RWPE1 (cell line): ENCODE measurements around the gene CDKN2A.

Source experiments
- CTCF ChIA-PET: fragments of 350-600 bp; sonication (Branson Sonifier 250); formaldehyde crosslinking; extraction: SDS; loops from one replicate; lab custom pipeline; 2021; lab: Yijun Ruan, JAX
- POLR2A ChIA-PET: fragments of 400-600 bp; formaldehyde crosslinking; extraction: SDS; loops from one replicate; lab custom pipeline; 2020; ENCODE audit warnings: antibody characterized with exemption; ENCODE audit not compliant: low non-redundant PET; lab: Yijun Ruan, JAX
- DNase-seq: peaks from one replicate; pipeline ENCODE4 v3.0.0; 2012; ENCODE audit warnings: low spot score
- H3K27ac ChIP-seq: fragments of 450-650 bp; 2 replicates; pipeline ENCODE4 v1.5.1; 2017
- TF ChIP-seq, protein P1 (sequence below): fragments of 450-650 bp; conservative IDR thresholded peaks from 2 replicates; pipeline ENCODE4 v1.5.1; 2017; ENCODE audit warnings: low read depth, mild to moderate bottlenecking

The CDKN2A gene

DNA sequence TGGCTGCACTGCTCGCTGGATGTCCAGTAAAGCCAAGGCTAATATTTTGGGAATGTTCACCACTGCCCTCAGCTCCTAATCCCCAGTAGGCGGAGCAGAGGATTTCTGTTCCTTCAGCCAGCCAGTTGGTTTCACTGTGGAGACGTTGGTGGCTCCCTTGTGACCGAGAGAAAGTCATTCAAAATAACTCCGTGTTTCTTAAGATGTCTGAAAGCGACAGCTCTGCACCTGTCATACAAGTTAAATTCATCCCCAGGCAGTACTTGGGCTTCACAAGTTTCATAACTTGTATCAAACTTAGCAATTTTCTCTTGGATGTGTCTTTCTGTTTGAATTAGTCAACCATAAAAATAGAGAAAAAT lies 15.3 kb upstream of the CDKN2A start:
- CTCF ChIA-PET, result interaction anchor here (0.6 to 3.2 kb wide), 15 partner anchors 16 to 229 kb away, joined by 3 to 40 read pairs (median 7); partner anchors contain the start of genes CDKN2A and CDKN2B-AS1

DNA sequence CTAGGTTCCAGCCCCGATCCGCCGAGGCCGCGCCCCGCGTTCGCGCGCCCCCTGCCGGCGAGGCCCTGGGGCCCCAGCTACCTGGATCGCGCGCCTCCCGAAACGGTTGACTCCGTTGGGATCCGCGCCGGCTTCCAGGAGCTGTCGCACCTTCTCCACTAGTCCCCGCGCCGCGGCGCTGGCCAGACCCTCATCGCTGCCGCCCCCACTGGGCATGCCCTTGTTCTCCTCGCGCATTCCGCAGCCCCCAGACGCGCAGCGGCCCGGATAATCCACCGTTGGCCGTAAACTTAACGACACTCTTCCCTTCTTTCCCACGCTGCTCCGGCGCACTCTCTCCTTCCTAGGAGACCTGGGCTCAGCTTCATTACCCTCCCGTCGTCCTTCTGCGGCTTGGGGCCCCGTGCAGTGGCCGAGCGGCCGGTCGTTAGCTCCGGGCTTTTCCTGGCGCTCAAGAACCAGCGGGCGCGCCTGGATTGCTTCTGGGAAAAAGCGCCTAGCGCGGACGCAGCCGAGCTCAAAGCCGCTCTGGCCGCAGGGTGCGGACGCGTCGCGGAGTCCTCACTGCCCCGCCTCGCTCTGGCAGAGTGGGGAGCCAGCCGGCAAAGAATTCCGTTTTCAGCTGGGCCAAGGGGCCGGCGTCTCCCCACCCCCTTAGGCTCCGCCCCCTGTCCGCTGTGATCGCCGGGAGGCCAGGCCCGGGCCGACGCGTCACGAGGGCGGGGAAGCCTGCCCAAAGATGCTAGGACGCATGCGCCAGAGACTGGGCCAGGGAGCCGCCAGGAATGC lies 14.7 kb upstream of the CDKN2A start, which contains the start of gene CDKN2B:
CDKN2B (minus strand) TSS at position 589 of the 789 bp plus-strand sequence; CDS start at position 237, 352 bp downstream.
- TF ChIP-seq, protein P1, sequence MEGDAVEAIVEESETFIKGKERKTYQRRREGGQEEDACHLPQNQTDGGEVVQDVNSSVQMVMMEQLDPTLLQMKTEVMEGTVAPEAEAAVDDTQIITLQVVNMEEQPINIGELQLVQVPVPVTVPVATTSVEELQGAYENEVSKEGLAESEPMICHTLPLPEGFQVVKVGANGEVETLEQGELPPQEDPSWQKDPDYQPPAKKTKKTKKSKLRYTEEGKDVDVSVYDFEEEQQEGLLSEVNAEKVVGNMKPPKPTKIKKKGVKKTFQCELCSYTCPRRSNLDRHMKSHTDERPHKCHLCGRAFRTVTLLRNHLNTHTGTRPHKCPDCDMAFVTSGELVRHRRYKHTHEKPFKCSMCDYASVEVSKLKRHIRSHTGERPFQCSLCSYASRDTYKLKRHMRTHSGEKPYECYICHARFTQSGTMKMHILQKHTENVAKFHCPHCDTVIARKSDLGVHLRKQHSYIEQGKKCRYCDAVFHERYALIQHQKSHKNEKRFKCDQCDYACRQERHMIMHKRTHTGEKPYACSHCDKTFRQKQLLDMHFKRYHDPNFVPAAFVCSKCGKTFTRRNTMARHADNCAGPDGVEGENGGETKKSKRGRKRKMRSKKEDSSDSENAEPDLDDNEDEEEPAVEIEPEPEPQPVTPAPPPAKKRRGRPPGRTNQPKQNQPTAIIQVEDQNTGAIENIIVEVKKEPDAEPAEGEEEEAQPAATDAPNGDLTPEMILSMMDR, result peak; percentile 99
- ChIA-PET POLR2A (interaction anchor here (0.8 to 1.8 kb wide), 6 partner anchors 15 to 232 kb away, joined by 3 to 14 read pairs (median 4); partner anchors contain the start of genes CDKN2A and CDKN2B-AS1), CTCF (interaction anchor here (0.5 to 3.2 kb wide), 28 partner anchors 9 to 756 kb away, joined by 3 to 40 read pairs (median 4); partner anchors contain the start of genes CDKN2A and CDKN2B-AS1)
- peak within 1 kb of the TSS; percentile 97 for H3K27ac ChIP-seq
- DNase-seq, result peak; percentile 99

More for the DNA sequence above, 15.3 kb upstream of the CDKN2A start:
- POLR2A ChIA-PET, result interaction anchor here (1.1 to 1.8 kb wide), 4 partner anchors 15 to 110 kb away, joined by 3 to 14 read pairs (median 4); partner anchors contain the start of genes CDKN2A and CDKN2B-AS1
- DNase-seq, result no peak
- H3K27ac ChIP-seq, result peak overlapping the region; percentile 97
- TF ChIP-seq, protein P1, result no peak

DNA sequence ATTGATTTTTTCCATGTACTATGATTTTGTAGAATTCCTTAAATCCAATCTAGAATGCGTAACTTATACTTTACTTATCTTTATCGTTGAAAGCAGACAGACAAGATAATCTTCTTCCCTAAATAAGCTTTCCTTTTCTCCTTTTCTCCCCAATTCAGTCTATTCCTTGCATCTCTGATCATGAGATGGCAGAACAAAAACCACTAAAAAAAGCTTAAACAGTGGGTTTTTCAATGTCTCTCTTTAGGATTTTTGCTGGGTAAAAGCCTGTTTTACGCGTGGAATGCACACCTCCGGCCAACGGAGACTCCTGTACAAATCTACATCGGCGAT lies 14.2 kb upstream of the CDKN2A start:
- no peak for DNase-seq
- ChIA-PET POLR2A (interaction anchor here (0.8 to 1.8 kb wide), 4 partner anchors 14 to 232 kb away, joined by 3 to 14 read pairs (median 4); partner anchors contain the start of genes CDKN2A and CDKN2B-AS1), CTCF (interaction anchor here (0.5 to 3.2 kb wide), 26 partner anchors 8 to 755 kb away, joined by 3 to 40 read pairs (median 4); partner anchors contain the start of genes CDKN2A and CDKN2B-AS1)
- H3K27ac ChIP-seq, result peak overlapping the region; percentile 97
- TF ChIP-seq, protein P1, result no peak

DNA sequence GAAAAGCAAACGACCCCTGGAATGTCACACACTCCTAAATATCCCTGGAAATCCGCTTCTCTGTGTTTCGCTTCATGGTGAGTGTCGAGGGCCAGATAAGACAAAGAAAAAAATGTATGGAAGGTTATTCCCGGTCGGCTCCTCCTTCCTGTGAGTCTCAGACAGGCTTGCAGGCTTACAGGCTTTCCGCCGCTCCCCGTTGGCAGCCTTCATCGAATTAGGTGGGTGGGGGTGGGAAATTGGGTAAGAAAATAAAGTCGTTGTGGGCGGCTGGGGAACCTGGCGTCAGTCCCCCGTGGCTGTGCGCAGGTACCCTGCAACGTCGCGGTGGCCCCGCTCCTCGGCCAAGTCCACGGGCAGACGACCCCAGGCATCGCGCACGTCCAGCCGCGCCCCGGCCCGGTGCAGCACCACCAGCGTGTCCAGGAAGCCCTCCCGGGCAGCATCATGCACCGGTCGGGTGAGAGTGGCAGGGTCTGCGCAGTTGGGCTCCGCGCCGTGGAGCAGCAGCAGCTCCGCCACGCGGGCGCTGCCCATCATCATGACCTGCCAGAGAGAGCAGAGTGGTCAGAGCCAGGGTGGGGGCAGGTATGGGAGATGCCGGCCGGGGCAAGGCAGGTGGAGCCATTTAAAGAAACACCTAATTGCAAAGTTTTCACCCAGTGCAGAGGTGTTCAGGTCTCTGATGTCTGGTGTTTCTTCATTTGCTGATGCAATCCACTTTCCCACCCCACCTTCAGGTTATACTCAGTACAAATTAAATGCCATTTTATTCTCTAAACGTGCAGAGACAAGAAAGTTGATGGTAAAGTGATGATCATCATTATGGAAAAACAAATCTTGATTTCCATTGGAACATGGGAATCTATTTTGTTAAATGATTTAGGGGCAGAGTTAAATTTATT lies 11.8 kb upstream of the CDKN2A start:
- TF ChIP-seq, protein P1, result no peak
- H3K27ac ChIP-seq, result peak overlapping the region; percentile 71
- ChIA-PET POLR2A (no interaction called here), CTCF (interaction anchor here (0.6 to 3.2 kb wide), 2 partner anchors 12 to 203 kb away, joined by 4 to 16 read pairs; partner anchors contain the start of genes CDKN2A and CDKN2B-AS1)
- DNase-seq, result no peak

DNA sequence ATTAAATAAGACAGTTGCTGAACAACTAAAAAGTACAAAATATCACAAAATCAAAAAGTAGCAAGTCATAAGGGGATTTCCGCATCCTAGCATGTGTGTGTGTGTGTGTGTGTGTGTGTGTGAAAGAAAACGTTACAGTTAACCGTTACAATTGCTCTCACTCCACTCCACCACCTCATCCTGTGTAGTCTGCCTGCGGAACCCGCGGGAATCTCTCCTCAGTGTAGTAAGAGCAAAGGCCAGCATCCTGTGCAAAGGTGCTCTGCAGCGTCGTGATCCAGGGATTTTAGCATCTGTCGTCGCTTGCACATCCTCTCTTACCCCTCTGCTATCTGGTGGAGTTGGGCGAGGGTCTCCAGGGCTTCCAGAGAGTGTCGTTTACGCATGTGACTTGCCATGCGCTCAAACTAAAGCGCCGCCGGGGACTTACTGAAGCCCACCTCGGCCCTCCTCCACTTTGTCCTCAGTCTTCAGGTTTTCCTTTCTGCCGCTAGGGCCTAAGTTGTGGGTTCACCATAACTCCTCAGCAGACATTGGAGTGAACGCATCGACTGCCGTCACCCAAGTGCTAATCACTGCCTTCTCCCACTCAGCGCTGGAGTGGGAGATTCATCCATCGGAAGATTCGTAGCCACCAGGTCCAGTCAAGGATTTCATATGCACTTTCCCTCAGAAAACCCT lies 11.0 kb upstream of the CDKN2A start:
- peak overlapping the region; percentile 71 for H3K27ac ChIP-seq
- CTCF ChIA-PET, result no interaction called here
- DNase-seq, result no peak
- POLR2A ChIA-PET, result interaction anchor here (0.7 kb wide), 1 partner anchor 1908 kb away, joined by 3 read pairs; no protein-coding TSS in a partner anchor
- TF ChIP-seq, protein P1, result no peak
